NOMO-1 (cell line): Measurements from ENCODE around the gene SMIM5.

ENCODE experiments used
- DNase-seq, 2 experiments: peaks; one replicate each; lab custom pipeline; 2025; ENCODE audit not compliant: unreplicated experiment in 2 of 2; lab: John Stamatoyannopoulos, UW

The SMIM5 gene

DNA sequence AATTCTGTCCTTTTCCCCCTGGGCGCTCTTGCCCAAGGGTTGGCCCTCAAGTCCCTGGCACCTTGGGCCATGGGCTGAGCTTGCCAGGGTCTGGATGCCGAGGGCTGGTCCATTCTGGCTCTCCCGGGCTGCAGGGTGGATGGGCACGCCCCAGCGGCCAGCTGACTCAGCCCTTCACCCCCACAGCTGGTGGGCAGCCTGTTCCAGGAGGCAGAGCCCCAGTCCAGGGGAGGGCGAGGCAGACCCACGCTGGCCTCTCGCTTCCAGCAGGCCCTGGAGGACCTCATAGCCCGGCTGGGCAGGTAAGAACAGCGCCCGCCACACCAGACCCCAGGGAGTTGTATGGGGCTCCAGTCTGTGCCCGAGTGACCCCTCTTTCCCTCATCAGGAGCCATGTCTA lies 30.6 kb upstream of the SMIM5 start:
- DNase-seq: no peak

GRCh38 chr17:75603123-75603522 lies 30.1 kb upstream of the SMIM5 start:
- DNase-seq: no peak

- DNase-seq: no peak
These were observed 29.1 kb upstream of the SMIM5 start for GRCh38 chr17:75604034-75604695.

DNA sequence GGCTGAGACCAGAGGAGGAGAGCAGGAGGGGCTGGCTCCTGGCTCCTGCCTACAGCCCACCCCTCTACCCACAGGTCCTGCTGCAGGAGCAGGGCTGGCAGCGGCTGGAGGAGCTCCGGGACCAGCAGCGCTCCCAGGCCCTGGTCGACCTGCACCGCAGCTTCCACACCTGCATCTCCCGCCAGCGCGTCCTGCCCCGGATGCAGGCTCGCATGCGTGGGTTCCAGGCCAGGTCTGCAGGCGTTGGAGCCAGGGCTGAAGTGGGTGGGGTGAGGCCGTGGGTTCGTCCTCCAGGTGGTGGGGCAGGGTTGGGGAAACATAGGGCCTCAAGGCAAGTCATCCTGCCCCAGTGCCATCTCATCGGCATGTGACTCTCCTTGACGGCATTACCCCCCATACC lies 27.4 kb upstream of the SMIM5 start:
- DNase-seq: no peak

GRCh38 chr17:75607086-75607485 lies 26.1 kb upstream of the SMIM5 start:
- DNase-seq: no peak

DNA sequence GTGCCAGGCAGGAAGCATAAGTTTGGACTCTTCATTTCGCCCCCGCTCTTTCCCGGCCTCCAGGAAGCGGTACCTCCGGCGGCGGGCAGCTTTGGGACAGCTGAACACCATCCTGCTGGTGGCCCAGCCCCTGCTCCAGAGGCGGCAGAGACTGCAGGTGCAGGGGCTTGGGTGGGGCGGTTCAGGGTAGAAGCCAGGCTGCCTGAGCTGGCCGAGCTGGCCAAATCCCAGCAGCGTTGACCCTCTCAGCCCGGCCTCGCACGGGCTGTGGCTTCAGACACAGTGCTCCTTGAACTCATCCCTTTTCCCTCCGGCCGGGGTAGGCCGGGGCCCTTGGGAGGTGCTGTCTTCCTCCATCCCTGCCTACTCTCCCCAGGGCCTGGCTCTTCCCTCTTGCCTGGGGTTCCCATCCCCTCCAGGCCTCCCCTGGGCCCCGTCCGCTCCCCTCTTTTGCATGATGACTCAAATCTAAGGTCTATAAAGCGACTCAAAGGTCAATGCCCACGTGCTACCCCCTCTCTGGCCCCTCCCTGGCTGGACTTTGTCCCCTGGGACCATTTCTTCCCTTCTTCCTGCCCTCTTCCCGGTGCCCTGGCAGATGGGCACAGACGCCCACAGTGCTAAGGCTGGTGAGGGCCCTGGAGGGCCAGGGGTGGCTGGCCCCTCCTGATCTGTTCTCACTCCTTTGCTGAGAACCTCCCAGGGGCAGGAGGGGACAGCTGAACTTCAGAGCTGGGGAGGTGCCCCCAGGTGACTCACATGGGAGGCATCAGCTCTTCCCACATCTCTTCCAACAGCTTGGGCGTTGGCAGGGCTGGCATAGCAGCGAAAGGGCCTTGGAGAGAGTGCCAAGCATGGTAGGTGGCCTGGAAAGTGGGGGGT lies 22.9 kb upstream of the SMIM5 start:
- no peak for DNase-seq

DNA sequence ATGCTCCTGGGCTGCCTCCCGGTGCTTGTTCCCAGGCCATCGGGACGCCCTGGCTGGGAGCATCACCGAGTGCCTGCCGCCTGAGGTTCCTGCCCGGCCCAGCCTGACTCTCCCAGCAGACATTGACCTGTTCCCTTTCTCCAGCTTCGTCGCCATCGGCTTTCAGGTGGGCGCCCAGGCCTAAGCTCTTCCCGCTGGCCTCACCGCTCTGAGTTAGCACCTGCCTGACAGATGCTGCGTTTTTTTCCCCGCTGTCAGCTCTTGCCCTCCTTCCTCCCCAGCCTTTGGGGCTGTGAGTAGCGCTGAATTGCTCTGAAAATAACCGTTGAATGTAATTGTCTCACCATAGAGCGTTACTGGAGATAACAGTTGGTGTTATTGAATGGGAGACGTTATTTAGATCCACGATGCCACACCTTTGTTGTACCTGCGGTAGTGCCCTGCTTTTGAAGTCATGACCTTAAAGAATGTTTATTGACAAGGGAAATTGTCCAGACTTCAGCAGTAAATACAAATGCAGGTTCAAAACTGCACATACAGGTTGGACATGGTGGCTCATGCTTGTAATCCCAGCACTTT lies 21.3 kb upstream of the SMIM5 start:
- DNase-seq: no peak

DNA sequence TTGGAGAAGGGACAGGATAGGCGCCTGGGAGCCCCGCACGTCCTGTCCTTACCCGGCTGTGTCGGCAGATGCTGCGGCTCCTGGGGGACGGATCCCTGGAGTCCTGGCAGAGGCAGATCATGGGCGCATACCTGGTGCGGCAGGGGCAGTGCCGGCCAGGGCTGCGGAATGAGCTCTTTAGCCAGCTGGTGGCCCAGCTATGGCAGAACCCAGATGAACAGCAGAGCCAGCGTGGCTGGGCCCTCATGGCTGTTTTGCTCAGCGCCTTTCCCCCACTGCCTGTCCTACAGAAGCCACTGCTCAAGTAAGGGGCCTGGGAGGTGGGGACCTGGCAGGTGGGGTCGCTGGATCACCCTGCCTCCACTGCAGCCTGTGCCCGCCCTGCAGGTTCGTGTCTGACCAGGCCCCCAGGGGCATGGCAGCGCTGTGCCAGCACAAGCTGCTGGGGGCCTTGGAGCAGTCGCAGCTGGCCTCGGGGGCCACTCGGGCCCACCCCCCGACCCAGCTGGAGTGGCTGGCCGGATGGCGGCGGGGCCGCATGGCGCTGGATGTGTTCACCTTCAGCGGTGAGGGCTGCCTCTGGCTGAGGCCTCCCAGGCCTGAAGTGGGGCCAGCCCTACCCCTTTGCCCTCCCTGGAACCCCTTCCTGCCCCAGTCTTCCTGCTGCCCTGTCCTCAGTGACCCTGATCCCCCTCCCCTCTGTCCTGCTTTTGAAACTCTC lies 20.2 kb upstream of the SMIM5 start:
- no peak for DNase-seq

DNA sequence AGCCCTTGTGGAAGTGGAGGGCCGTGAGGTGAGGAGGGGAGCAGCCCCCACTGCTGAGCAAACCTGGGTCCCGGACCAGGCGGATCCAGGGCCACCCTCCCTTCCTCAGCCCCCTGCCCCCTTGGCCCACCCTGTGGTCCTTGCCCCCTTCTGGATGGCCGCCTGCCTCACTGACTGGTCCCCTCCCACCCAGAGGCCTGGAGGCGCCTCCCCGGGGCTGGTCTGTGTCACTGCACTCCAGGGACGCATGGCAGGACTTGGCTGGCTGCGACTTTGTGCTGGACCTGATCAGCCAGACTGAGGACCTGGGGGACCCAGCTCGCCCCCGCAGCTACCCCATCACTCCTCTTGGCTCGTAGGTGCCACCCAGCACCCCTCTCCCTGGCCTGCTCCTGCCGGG lies 19.2 kb upstream of the SMIM5 start:
- DNase-seq: no peak

DNA sequence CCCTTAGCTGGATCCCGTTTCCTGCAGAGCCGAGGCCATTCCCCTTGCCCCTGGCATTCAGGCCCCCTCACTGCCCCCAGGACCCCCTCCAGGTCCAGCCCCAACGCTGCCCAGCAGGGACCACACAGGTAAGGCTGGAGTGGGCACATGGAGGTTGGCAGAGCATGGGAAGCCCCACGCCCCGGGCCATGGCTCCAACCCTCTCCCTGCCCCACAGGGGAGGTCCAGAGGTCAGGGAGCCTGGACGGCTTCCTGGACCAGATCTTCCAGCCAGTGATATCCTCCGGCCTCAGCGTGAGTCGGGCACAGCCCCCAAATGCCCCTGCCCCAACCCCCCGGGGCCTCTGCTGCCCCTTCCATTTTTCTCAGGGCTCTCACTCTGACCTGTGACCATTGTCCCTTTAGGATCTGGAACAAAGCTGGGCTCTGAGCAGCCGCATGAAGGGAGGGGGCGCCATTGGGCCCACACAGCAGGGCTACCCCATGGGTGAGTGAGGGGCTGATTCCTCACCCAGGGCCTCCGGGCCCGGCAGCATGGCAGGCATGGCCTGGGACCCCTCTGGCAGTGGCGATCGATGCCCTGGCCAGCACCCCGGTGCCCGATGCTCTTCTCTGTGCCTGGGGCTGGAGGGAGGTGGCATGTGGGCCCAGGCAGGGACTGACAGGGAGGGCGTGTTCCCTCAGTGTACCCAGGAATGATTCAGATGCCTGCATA lies 18.5 kb upstream of the SMIM5 start:
- DNase-seq: no peak

GRCh38 chr17:75615301-75615700 lies 17.9 kb upstream of the SMIM5 start:
- no peak for DNase-seq

GRCh38 chr17:75616521-75617122 lies 16.6 kb upstream of the SMIM5 start:
- no peak for DNase-seq

DNA sequence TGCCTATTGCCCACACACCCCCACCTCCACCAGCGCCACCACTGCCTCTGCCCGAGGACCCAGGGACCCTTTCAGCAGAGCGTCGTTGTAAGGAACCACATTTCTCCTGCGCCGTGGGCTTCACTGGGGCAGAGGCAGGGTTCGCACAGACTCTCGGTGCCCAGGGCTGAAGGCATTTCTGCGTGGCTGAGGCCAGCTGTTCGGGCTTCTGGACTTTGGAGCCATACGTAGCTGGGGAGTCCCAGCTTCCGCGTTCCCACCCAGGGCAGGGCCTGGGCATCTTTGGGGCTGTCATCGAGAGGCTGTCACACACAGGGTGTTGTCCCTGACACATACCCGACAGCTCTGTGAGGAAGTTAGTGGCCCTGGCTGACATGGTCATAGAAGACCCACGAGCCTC lies 16.0 kb upstream of the SMIM5 start:
- DNase-seq: no peak

GRCh38 chr17:75617675-75618074 lies 15.6 kb upstream of the SMIM5 start:
- no peak for DNase-seq

- DNase-seq: no peak
These were observed 13.5 kb upstream of the SMIM5 start for GRCh38 chr17:75619506-75620431.

GRCh38 chr17:75621489-75621888 lies 11.7 kb upstream of the SMIM5 start:
- DNase-seq: no peak

GRCh38 chr17:75622076-75622475 lies 11.2 kb upstream of the SMIM5 start:
- DNase-seq: no peak

GRCh38 chr17:75622771-75623273 lies 10.4 kb upstream of the SMIM5 start:
- DNase-seq: no peak

- no peak for DNase-seq
These were observed 9.8 kb upstream of the SMIM5 start for GRCh38 chr17:75623386-75623785.
